Measurements from ENCODE around the gene THRSP. TPM values are rescaled to one million over a fixed set of nuclear protein-coding genes. Genes with fewer than 3 reads are reported as not detected.

Gene THRSP
- total RNA-seq, 1 experiment from 2014 or later, result not detected

- no peaks in the 10 kb centered on the region for H3K36me3 ChIP-seq (ENCODE audit: insufficient read depth, low read length)
- no peak overlapping the region for H3K27ac ChIP-seq (ENCODE audit: low read length)
- H2AFZ ChIP-seq (ENCODE audit: low read length), result no peak overlapping the region
- H3K9me2 ChIP-seq (replicated peaks; ENCODE audit: insufficient read depth, low read length), result no peaks in the 10 kb centered on the region
- H3K79me2 ChIP-seq (ENCODE audit: low read length), result no peaks in the 10 kb centered on the region
- H3K4me2 ChIP-seq (ENCODE audit: low read depth, low read length, poor library complexity, severe bottlenecking), result no peak overlapping the region
- DNase-seq, result no peak
- H3K4me1 ChIP-seq (ENCODE audit: low read length), result peaks cover 29% of the 10 kb centered on the region
- no peaks in the 10 kb centered on the region for H3K27me3 ChIP-seq (ENCODE audit: low read length)
- no peaks in the 10 kb centered on the region for H3K9me3 ChIP-seq (ENCODE audit: low read length)
- H3K4me3 ChIP-seq (ENCODE audit: low read length), result no peak overlapping the region
- H4K20me1 ChIP-seq (ENCODE audit: insufficient read depth, low read depth, low read length), result no peaks in the 10 kb centered on the region
- no peak overlapping the region for H3K9ac ChIP-seq (ENCODE audit: low read length)
Measured at GRCh38 chr11:78036313-78036712, 27.3 kb upstream of the THRSP start.

GRCh38 chr11:78037056-78037455, 26.6 kb upstream of the THRSP start:
- no peak overlapping the region for H3K27ac ChIP-seq (ENCODE audit: low read length)
- H3K4me3 ChIP-seq (ENCODE audit: low read length), result no peak overlapping the region
- H3K27me3 ChIP-seq (ENCODE audit: low read length), result no peaks in the 10 kb centered on the region
- DNase-seq, result no peak
- H3K9me2 ChIP-seq (replicated peaks; ENCODE audit: insufficient read depth, low read length), result no peaks in the 10 kb centered on the region
- no peak overlapping the region for H3K4me2 ChIP-seq (ENCODE audit: low read depth, low read length, poor library complexity, severe bottlenecking)
- no peaks in the 10 kb centered on the region for H3K9me3 ChIP-seq (ENCODE audit: low read length)
- no peak overlapping the region for H3K9ac ChIP-seq (ENCODE audit: low read length)
- no peaks in the 10 kb centered on the region for H3K36me3 ChIP-seq (ENCODE audit: insufficient read depth, low read length)
- no peaks in the 10 kb centered on the region for H4K20me1 ChIP-seq (ENCODE audit: insufficient read depth, low read depth, low read length)
- no peaks in the 10 kb centered on the region for H3K79me2 ChIP-seq (ENCODE audit: low read length)
- H2AFZ ChIP-seq (ENCODE audit: low read length), result no peak overlapping the region
- H3K4me1 ChIP-seq (ENCODE audit: low read length), result peaks cover 21% of the 10 kb centered on the region

- no peak overlapping the region for H3K9ac ChIP-seq (ENCODE audit: low read length)
- H3K4me1 ChIP-seq (ENCODE audit: low read length), result peaks cover 15% of the 10 kb centered on the region
- H3K4me2 ChIP-seq (ENCODE audit: low read depth, low read length, poor library complexity, severe bottlenecking), result no peak overlapping the region
- H3K36me3 ChIP-seq (ENCODE audit: insufficient read depth, low read length), result no peaks in the 10 kb centered on the region
- DNase-seq, result no peak
- no peak overlapping the region for H2AFZ ChIP-seq (ENCODE audit: low read length)
- no peaks in the 10 kb centered on the region for H4K20me1 ChIP-seq (ENCODE audit: insufficient read depth, low read depth, low read length)
- no peaks in the 10 kb centered on the region for H3K27me3 ChIP-seq (ENCODE audit: low read length)
- no peaks in the 10 kb centered on the region for H3K79me2 ChIP-seq (ENCODE audit: low read length)
- no peak overlapping the region for H3K4me3 ChIP-seq (ENCODE audit: low read length)
- H3K9me2 ChIP-seq (replicated peaks; ENCODE audit: insufficient read depth, low read length), result no peaks in the 10 kb centered on the region
- no peak overlapping the region for H3K27ac ChIP-seq (ENCODE audit: low read length)
- H3K9me3 ChIP-seq (ENCODE audit: low read length), result no peaks in the 10 kb centered on the region
Measured at GRCh38 chr11:78037825-78038620, 25.6 kb upstream of the THRSP start.

GRCh38 chr11:78038697-78039313, 24.9 kb upstream of the THRSP start:
- no peaks in the 10 kb centered on the region for H3K79me2 ChIP-seq (ENCODE audit: low read length)
- H3K9ac ChIP-seq (ENCODE audit: low read length), result no peak overlapping the region
- H3K9me3 ChIP-seq (ENCODE audit: low read length), result no peaks in the 10 kb centered on the region
- H3K4me3 ChIP-seq (ENCODE audit: low read length), result no peak overlapping the region
- H3K4me1 ChIP-seq (ENCODE audit: low read length), result peaks cover 15% of the 10 kb centered on the region
- H3K36me3 ChIP-seq (ENCODE audit: insufficient read depth, low read length), result no peaks in the 10 kb centered on the region
- no peak for DNase-seq
- H4K20me1 ChIP-seq (ENCODE audit: insufficient read depth, low read depth, low read length), result no peaks in the 10 kb centered on the region
- H3K4me2 ChIP-seq (ENCODE audit: low read depth, low read length, poor library complexity, severe bottlenecking), result no peak overlapping the region
- no peak overlapping the region for H3K27ac ChIP-seq (ENCODE audit: low read length)
- H3K9me2 ChIP-seq (replicated peaks; ENCODE audit: insufficient read depth, low read length), result no peaks in the 10 kb centered on the region
- no peak overlapping the region for H2AFZ ChIP-seq (ENCODE audit: low read length)
- no peaks in the 10 kb centered on the region for H3K27me3 ChIP-seq (ENCODE audit: low read length)

- Histone ChIP-seq H3K9ac (ENCODE audit: low read length) (peak overlapping the region; percentile 32), H3K4me2 (ENCODE audit: low read depth, low read length, poor library complexity, severe bottlenecking) (peak overlapping the region; percentile 41), H4K20me1 (ENCODE audit: insufficient read depth, low read depth, low read length) (no peaks in the 10 kb centered on the region), H3K27me3 (ENCODE audit: low read length) (no peaks in the 10 kb centered on the region), H3K27ac (ENCODE audit: low read length) (no peak overlapping the region), H2AFZ (ENCODE audit: low read length) (peak overlapping the region; percentile 63; the same call in 1 of the 2 replicates), H3K79me2 (ENCODE audit: low read length) (no peaks in the 10 kb centered on the region), H3K9me2 (replicated peaks; ENCODE audit: insufficient read depth, low read length) (no peaks in the 10 kb centered on the region), H3K4me3 (ENCODE audit: low read length) (no peak overlapping the region; the same call in 1 of the 2 replicates), H3K36me3 (ENCODE audit: insufficient read depth, low read length) (no peaks in the 10 kb centered on the region), H3K4me1 (ENCODE audit: low read length) (peaks cover 10% of the 10 kb centered on the region), H3K9me3 (ENCODE audit: low read length) (no peaks in the 10 kb centered on the region)
- no peak for DNase-seq
Measured at GRCh38 chr11:78039391-78039918, 24.2 kb upstream of the THRSP start.

- H2AFZ ChIP-seq (ENCODE audit: low read length), result peak overlapping the region; percentile 63
- H3K27me3 ChIP-seq (ENCODE audit: low read length), result no peaks in the 10 kb centered on the region
- H3K27ac ChIP-seq (ENCODE audit: low read length), result no peak overlapping the region
- no peaks in the 10 kb centered on the region for H3K9me3 ChIP-seq (ENCODE audit: low read length)
- H4K20me1 ChIP-seq (ENCODE audit: insufficient read depth, low read depth, low read length), result no peaks in the 10 kb centered on the region
- no peaks in the 10 kb centered on the region for H3K9me2 ChIP-seq (replicated peaks; ENCODE audit: insufficient read depth, low read length)
- no peaks in the 10 kb centered on the region for H3K79me2 ChIP-seq (ENCODE audit: low read length)
- H3K36me3 ChIP-seq (ENCODE audit: insufficient read depth, low read length), result no peaks in the 10 kb centered on the region
- H3K4me2 ChIP-seq (ENCODE audit: low read depth, low read length, poor library complexity, severe bottlenecking), result peak overlapping the region; percentile 41
- peaks cover 10% of the 10 kb centered on the region for H3K4me1 ChIP-seq (ENCODE audit: low read length)
- peak; percentile 46 for DNase-seq
- H3K9ac ChIP-seq (ENCODE audit: low read length), result peak overlapping the region; percentile 32
- peak overlapping the region; percentile 23; the same call in 1 of the 2 replicates for H3K4me3 ChIP-seq (ENCODE audit: low read length)
Measured at GRCh38 chr11:78039919-78040671, 23.6 kb upstream of the THRSP start.

- Histone ChIP-seq H3K79me2 (ENCODE audit: low read length) (no peaks in the 10 kb centered on the region), H3K4me1 (ENCODE audit: low read length) (peaks cover 12% of the 10 kb centered on the region), H3K27ac (ENCODE audit: low read length) (no peak overlapping the region), H3K4me3 (ENCODE audit: low read length) (no peak overlapping the region), H4K20me1 (ENCODE audit: insufficient read depth, low read depth, low read length) (no peaks in the 10 kb centered on the region), H2AFZ (ENCODE audit: low read length) (no peak overlapping the region), H3K27me3 (ENCODE audit: low read length) (no peaks in the 10 kb centered on the region), H3K9me3 (ENCODE audit: low read length) (no peaks in the 10 kb centered on the region), H3K9me2 (replicated peaks; ENCODE audit: insufficient read depth, low read length) (no peaks in the 10 kb centered on the region), H3K9ac (ENCODE audit: low read length) (no peak overlapping the region), H3K36me3 (ENCODE audit: insufficient read depth, low read length) (no peaks in the 10 kb centered on the region), H3K4me2 (ENCODE audit: low read depth, low read length, poor library complexity, severe bottlenecking) (no peak overlapping the region)
- DNase-seq, result peak; percentile 39
Measured at GRCh38 chr11:78040691-78041379, 22.8 kb upstream of the THRSP start.

Measured in Karpas-422 (cell line).